ENCODE results near the gene JAK2. TPM values are rescaled to one million over a fixed set of nuclear protein-coding genes. Genes with fewer than 3 reads are reported as not detected.
"Not testable (repeated sequence)": the region's sequence is repeated elsewhere in the genome, so short reads cannot be mapped to it uniquely, and the experiment has no call there.

Gene JAK2
- total RNA-seq, 1 experiment from 2014 or later: 10.5 TPM

- TF ChIP-seq EZH2 (IDR thresholded peaks at IDR 0.05; ENCODE audit: borderline replicate concordance, low read depth, low read length, poor library complexity, severe bottlenecking) (no peak), CTCF (conservative IDR thresholded peaks at IDR 0.05; ENCODE audit: low read depth, low read length) (no peak)
- Histone ChIP-seq H3K4me1 (ENCODE audit: insufficient read depth, low read length, poor library complexity, severe bottlenecking) (peaks cover 7% of the 10 kb centered on the region), H3K9me3 (ENCODE audit: low read depth, low read length, poor library complexity, severe bottlenecking) (no peaks in the 10 kb centered on the region), H3K27ac (ENCODE audit: low read depth, low read length, poor library complexity, severe bottlenecking) (no peak overlapping the region), H3K4me3 (ENCODE audit: low read depth, low read length, poor library complexity, severe bottlenecking) (no peak overlapping the region), H3K27me3 (replicated peaks; ENCODE audit: insufficient read depth, low read depth, low read length, poor library complexity) (no peaks in the 10 kb centered on the region), H3K36me3 (ENCODE audit: insufficient read depth, low read length, poor library complexity, severe bottlenecking) (no peaks in the 10 kb centered on the region)
- intact Hi-C loops (cut with micrococcal nuclease; ENCODE audit: unreplicated experiment): no loop called here
- CTCF ChIA-PET: no interaction called here
- no peak for DNase-seq (ENCODE audit: low spot score)
- POLR2A ChIA-PET (ENCODE audit: low non-redundant PET): no interaction called here
- BruUV-seq (replicated peaks): no TSS peak
These were observed 41.7 kb upstream of the JAK2 start for GRCh38 chr9:4943346-4943745.

GRCh38 chr9:4944431-4945211 lies 40.5 kb upstream of the JAK2 start:
- H3K27ac ChIP-seq (ENCODE audit: low read depth, low read length, poor library complexity, severe bottlenecking); H3K27me3 ChIP-seq (replicated peaks; ENCODE audit: insufficient read depth, low read depth, low read length, poor library complexity); H3K9me3 ChIP-seq (ENCODE audit: low read depth, low read length, poor library complexity, severe bottlenecking); BruUV-seq (replicated peaks); H3K36me3 ChIP-seq (ENCODE audit: insufficient read depth, low read length, poor library complexity, severe bottlenecking); POLR2A ChIA-PET (ENCODE audit: low non-redundant PET); DNase-seq (ENCODE audit: low spot score); CTCF ChIA-PET; intact Hi-C loops (cut with micrococcal nuclease; ENCODE audit: unreplicated experiment); H3K4me1 ChIP-seq (ENCODE audit: insufficient read depth, low read length, poor library complexity, severe bottlenecking); H3K4me3 ChIP-seq (ENCODE audit: low read depth, low read length, poor library complexity, severe bottlenecking): not testable (repeated sequence)

- DNase-seq (ENCODE audit: low spot score): no peak
- Histone ChIP-seq H3K27ac (ENCODE audit: low read depth, low read length, poor library complexity, severe bottlenecking) (no peak overlapping the region), H3K27me3 (replicated peaks; ENCODE audit: insufficient read depth, low read depth, low read length, poor library complexity) (no peaks in the 10 kb centered on the region), H3K36me3 (ENCODE audit: insufficient read depth, low read length, poor library complexity, severe bottlenecking) (no peaks in the 10 kb centered on the region), H3K4me3 (ENCODE audit: low read depth, low read length, poor library complexity, severe bottlenecking) (no peak overlapping the region), H3K4me1 (ENCODE audit: insufficient read depth, low read length, poor library complexity, severe bottlenecking) (no peaks in the 10 kb centered on the region), H3K9me3 (ENCODE audit: low read depth, low read length, poor library complexity, severe bottlenecking) (no peaks in the 10 kb centered on the region)
- CTCF ChIA-PET: no interaction called here
- no TSS peak for BruUV-seq (replicated peaks)
- intact Hi-C loops (cut with micrococcal nuclease; ENCODE audit: unreplicated experiment): no loop called here
- TF ChIP-seq CTCF (conservative IDR thresholded peaks at IDR 0.05; ENCODE audit: low read depth, low read length) (no peak), EZH2 (IDR thresholded peaks at IDR 0.05; ENCODE audit: borderline replicate concordance, low read depth, low read length, poor library complexity, severe bottlenecking) (no peak)
- POLR2A ChIA-PET (ENCODE audit: low non-redundant PET): no interaction called here
These were observed 38.1 kb upstream of the JAK2 start for GRCh38 chr9:4946937-4947336.

GRCh38 chr9:4955836-4956235 lies 29.2 kb upstream of the JAK2 start:
- no peak for TF ChIP-seq EZH2 (IDR thresholded peaks at IDR 0.05; ENCODE audit: borderline replicate concordance, low read depth, low read length, poor library complexity, severe bottlenecking)
- TF ChIP-seq CTCF (conservative IDR thresholded peaks at IDR 0.05; ENCODE audit: low read depth, low read length): no peak
- H3K4me3 ChIP-seq (ENCODE audit: low read depth, low read length, poor library complexity, severe bottlenecking): no peak overlapping the region
- no peak overlapping the region for H3K27ac ChIP-seq (ENCODE audit: low read depth, low read length, poor library complexity, severe bottlenecking)
- no TSS peak for BruUV-seq (replicated peaks)
- H3K36me3 ChIP-seq (ENCODE audit: insufficient read depth, low read length, poor library complexity, severe bottlenecking): no peaks in the 10 kb centered on the region
- no peaks in the 10 kb centered on the region for H3K9me3 ChIP-seq (ENCODE audit: low read depth, low read length, poor library complexity, severe bottlenecking)
- POLR2A ChIA-PET (ENCODE audit: low non-redundant PET): no interaction called here
- DNase-seq (ENCODE audit: low spot score): no peak
- intact Hi-C loops (cut with micrococcal nuclease; ENCODE audit: unreplicated experiment): no loop called here
- H3K27me3 ChIP-seq (replicated peaks; ENCODE audit: insufficient read depth, low read depth, low read length, poor library complexity): no peaks in the 10 kb centered on the region
- no peaks in the 10 kb centered on the region for H3K4me1 ChIP-seq (ENCODE audit: insufficient read depth, low read length, poor library complexity, severe bottlenecking)
- CTCF ChIA-PET: no interaction called here

All from A673 (cell line).